Colonic mucosa (tissue), 4 donors: Measurements from ENCODE around the gene PCNX1. TPM values are rescaled to one million over a fixed set of nuclear protein-coding genes. Genes with fewer than 3 reads are reported as not detected.
A peak's percentile ranks its signal among the peaks of the same experiment; 100 is the strongest.

ENCODE experiments used
- DNase-seq: peaks from one replicate; pipeline ENCODE4 v3.0.0-alpha.2; 2020
- H3K27ac ChIP-seq: fragments of 200-600 bp; one replicate; pipeline ENCODE4 v1.8.0; 2021
- H3K27me3 ChIP-seq: fragments of 200-600 bp; one replicate; pipeline ENCODE4 v1.8.0; 2021
- H3K36me3 ChIP-seq: fragments of 200-600 bp; one replicate; pipeline ENCODE4 v1.8.0; 2021
- H3K4me1 ChIP-seq: fragments of 200-600 bp; one replicate; pipeline ENCODE4 v1.8.0; 2021; ENCODE audit warnings: mild to moderate bottlenecking
- H3K4me3 ChIP-seq: fragments of 200-600 bp; one replicate; pipeline ENCODE4 v1.8.0; 2021
- H3K9ac ChIP-seq, 2 donors: one replicate each; pipeline ENCODE4 v1.7.0; 2013; ENCODE audit warnings: control low read depth in 2 of 2, low read depth in 2 of 2, low read length in 2 of 2
- H3K9me3 ChIP-seq: fragments of 200-600 bp; one replicate; pipeline ENCODE4 v1.8.0; 2021
- CTCF ChIP-seq: fragments of 200-600 bp; IDR thresholded peaks from one replicate; pipeline ENCODE4 v1.8.0; 2022; ENCODE audit warnings: antibody characterized with exemption, mild to moderate bottlenecking
- intact Hi-C: fragments of 100-400 bp; cut with DNase I; formaldehyde crosslinking; loops from one replicate; pipeline ENCODE4 v1.14.1; 2022
- total RNA-seq, 2 donors: library from RNA; stranded (reverse); fragmentation: NEBNext Ultra II Directional in 1 of 2; extraction: Animal tissue kit (Norgen Biotek cat#: 25700) in 1 of 2; gene quantifications; one replicate each; pipeline ENCODE4 v1.2.1, GENCODE V29; 2021
- donor health status: healthy.
- donor health status: DM: no; HTN: no; CAD: no.
- donor health status: DM: no; HTN: no; CAD: no.

PCNX1 gene
- total RNA-seq, 2 donors from 2014 or later, result 18.1 to 26.7 TPM

GRCh38 chr14:70886421-70887206 is 20.6 kb upstream of the PCNX1 start:
- no peak overlapping the region for H3K9ac ChIP-seq
- H3K4me1 ChIP-seq, result no peaks in the 10 kb centered on the region
- no peak for DNase-seq
- no peak for TF ChIP-seq CTCF
- H3K27ac ChIP-seq, result peak overlapping the region; percentile 45
- H3K9me3 ChIP-seq, result no peaks in the 10 kb centered on the region
- no peaks in the 10 kb centered on the region for H3K36me3 ChIP-seq
- intact Hi-C loops, result no loop called here
- no peak overlapping the region for H3K4me3 ChIP-seq
- H3K27me3 ChIP-seq, result no peaks in the 10 kb centered on the region

GRCh38 chr14:70887207-70887681 is 20.0 kb upstream of the PCNX1 start:
- Histone ChIP-seq H3K4me3 (no peak overlapping the region), H3K27ac (peak overlapping the region; percentile 45)
- DNase-seq, result no peak

DNA sequence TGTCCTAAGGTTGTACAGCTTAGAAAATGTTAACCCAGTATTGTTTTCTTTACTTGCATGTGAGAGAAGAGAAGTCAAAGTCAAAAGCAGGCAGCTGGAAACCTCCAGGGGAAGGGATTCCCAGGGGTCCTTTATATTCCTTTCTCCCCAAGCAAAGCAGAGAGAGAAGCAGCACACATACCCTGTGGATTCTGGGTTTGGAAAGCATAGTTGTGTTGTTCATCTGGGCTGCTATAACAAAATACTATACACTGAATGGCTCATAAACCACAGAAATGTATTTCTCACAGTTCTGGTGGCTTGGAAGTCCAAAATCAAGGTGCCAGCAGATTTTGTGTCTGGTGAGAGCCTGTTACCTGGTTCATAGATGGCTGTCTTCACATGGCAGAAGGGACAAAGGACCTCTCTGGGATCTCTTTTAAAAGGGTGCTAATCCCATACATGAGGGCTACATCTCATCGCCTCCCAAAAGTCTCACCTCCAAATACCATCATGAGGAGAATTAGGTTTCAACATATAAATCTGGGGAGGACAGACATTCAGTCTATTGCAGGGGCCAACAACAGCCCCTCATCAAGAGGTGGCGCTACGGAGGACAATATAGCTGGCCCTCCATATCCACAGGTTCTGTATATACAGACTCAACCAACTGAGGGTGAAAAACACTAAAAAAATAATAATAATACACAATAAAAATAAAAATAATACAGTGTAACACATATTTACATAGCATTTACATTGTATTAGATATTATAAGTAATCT is 19.3 kb upstream of the PCNX1 start:
- Histone ChIP-seq H3K36me3 (no peaks in the 10 kb centered on the region), H3K4me3 (no peak overlapping the region), H3K9ac (peak overlapping the region in 1 of 2 donors; percentile 12), H3K9me3 (no peaks in the 10 kb centered on the region), H3K27ac (peak overlapping the region; percentile 45), H3K27me3 (no peaks in the 10 kb centered on the region), H3K4me1 (no peaks in the 10 kb centered on the region)
- intact Hi-C loops, result no loop called here
- TF ChIP-seq CTCF, result no peak
- DNase-seq, result no peak

More at GRCh38 chr14:70887207-70887681, 20.0 kb upstream of the PCNX1 start:
- Histone ChIP-seq H3K4me1 (no peaks in the 10 kb centered on the region), H3K27me3 (no peaks in the 10 kb centered on the region), H3K9ac (peak overlapping the region in 1 of 2 donors; percentile 12), H3K36me3 (no peaks in the 10 kb centered on the region), H3K9me3 (no peaks in the 10 kb centered on the region)
- TF ChIP-seq CTCF, result no peak
- intact Hi-C loops, result no loop called here

DNA sequence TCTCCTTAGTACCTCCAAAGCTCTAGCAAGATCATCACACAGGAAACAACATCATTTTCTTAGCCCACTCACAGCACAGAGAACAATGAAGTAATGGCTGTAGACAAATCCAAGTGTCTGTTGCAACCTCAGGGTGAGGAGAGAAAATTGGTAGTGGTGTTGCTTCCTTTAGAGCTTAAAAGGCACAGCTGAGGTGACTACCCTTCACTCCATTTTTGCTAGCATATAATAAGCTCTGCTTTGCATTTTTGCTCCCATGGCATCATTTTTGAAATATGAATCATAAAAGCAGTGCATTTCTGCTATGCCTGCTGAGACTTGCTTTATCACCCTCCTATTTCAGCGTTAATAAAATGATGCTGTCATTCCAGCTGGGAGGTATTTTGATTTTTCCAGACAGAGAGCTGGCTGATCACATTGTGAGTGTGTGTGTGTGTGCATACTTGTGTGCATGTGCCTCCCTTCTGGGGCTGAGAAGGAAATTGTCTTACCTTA is 18.5 kb upstream of the PCNX1 start:
- H3K27ac ChIP-seq, result no peak overlapping the region
- DNase-seq, result no peak
- intact Hi-C loops, result no loop called here

More for the DNA sequence above, 18.5 kb upstream of the PCNX1 start:
- no peak overlapping the region for H3K9ac ChIP-seq
- H3K4me1 ChIP-seq, result no peaks in the 10 kb centered on the region
- TF ChIP-seq CTCF, result no peak
- no peaks in the 10 kb centered on the region for H3K9me3 ChIP-seq
- H3K27me3 ChIP-seq, result no peaks in the 10 kb centered on the region
- H3K36me3 ChIP-seq, result no peaks in the 10 kb centered on the region
- H3K4me3 ChIP-seq, result no peak overlapping the region
